ENCODE measurements around the gene AK9. TPM values are rescaled to one million over a fixed set of nuclear protein-coding genes. Genes with fewer than 3 reads are reported as not detected.
"Not testable (repeated sequence)": the region's sequence is repeated elsewhere in the genome, so short reads cannot be mapped to it uniquely, and the experiment has no call there.

The AK9 gene
- total RNA-seq = 1 to 10 TPM; 3.5 to 5.2 TPM

GRCh38 chr6:109690737-109691621 lies at the start of gene AK9, which contains the start of gene FIG4:
Gene AK9 (minus strand): TSS chr6:109691202. CDS start chr6:109675745, 15,457 bp downstream.
Gene FIG4 (plus strand): TSS chr6:109691296. CDS start chr6:109691436, 140 bp downstream.
- Mint-ChIP-seq H3K9me3 (ENCODE audit: low read depth) (no peaks in the 10 kb centered on the region), H3K27me3 (no peaks in the 10 kb centered on the region), H3K4me1 (peaks cover 38% of the 10 kb centered on the region), H3K27ac (peak within 1 kb of the TSS; percentile 92), H3K4me3 (peak within 1 kb of the TSS; percentile 94), H3K36me3 (ENCODE audit: low read depth) (peaks cover 2% of the 10 kb centered on the region)
- peak; percentile 95 for DNase-seq
- intact Hi-C loops (cut with DNase I, micrococcal nuclease) = loop anchor here (1.0 to 10.0 kb wide), 18 partner anchors 94 to 1396 kb away; partner anchors contain the start of genes CDC40 (in 2 of the 2), PPIL6 (in 2 of the 2), SMPD2 (in 2 of the 2) and ZBTB24 (in 2 of the 2)
- ChIA-PET POLR2A (no interaction called here), CTCF (interaction anchor here (0.6 to 2.6 kb wide), 7 partner anchors 10 to 487 kb away, joined by 3 to 18 read pairs (median 4); no protein-coding TSS in a partner anchor)
- ATAC-seq = peak; percentile 94

- Mint-ChIP-seq H3K36me3 (ENCODE audit: low read depth) (peaks cover 34% of the 10 kb centered on the region), H3K27me3 (no peaks in the 10 kb centered on the region), H3K4me1 (peaks cover 5% of the 10 kb centered on the region), H3K27ac (no peak overlapping the region), H3K4me3 (no peak overlapping the region), H3K9me3 (ENCODE audit: low read depth) (no peaks in the 10 kb centered on the region)
- intact Hi-C loops (cut with DNase I, micrococcal nuclease) = no loop called here
- ATAC-seq (peak; percentile 39), DNase-seq (peak; percentile 40)
- ChIA-PET POLR2A (no interaction called here), CTCF (interaction anchor here (0.5 to 1.6 kb wide), 3 partner anchors 276 to 320 kb away, joined by 3 to 9 read pairs (median 3); no protein-coding TSS in a partner anchor)
These were observed 49.8 kb upstream of the AK9 start for GRCh38 chr6:109740787-109741186.

GRCh38 chr6:109739686-109740085 lies 48.7 kb upstream of the AK9 start:
- Mint-ChIP-seq H3K4me3 (no peak overlapping the region), H3K4me1 (peaks cover 5% of the 10 kb centered on the region), H3K9me3 (ENCODE audit: low read depth) (no peaks in the 10 kb centered on the region), H3K27me3 (no peaks in the 10 kb centered on the region), H3K27ac (no peak overlapping the region), H3K36me3 (ENCODE audit: low read depth) (peaks cover 31% of the 10 kb centered on the region)
- ATAC-seq (no peak), DNase-seq (no peak)
- intact Hi-C loops (cut with DNase I, micrococcal nuclease) = no loop called here
- ChIA-PET CTCF (interaction anchor here (1.6 kb wide), 1 partner anchor 300 kb away, joined by 9 read pairs; no protein-coding TSS in a partner anchor), POLR2A (no interaction called here)

DNA sequence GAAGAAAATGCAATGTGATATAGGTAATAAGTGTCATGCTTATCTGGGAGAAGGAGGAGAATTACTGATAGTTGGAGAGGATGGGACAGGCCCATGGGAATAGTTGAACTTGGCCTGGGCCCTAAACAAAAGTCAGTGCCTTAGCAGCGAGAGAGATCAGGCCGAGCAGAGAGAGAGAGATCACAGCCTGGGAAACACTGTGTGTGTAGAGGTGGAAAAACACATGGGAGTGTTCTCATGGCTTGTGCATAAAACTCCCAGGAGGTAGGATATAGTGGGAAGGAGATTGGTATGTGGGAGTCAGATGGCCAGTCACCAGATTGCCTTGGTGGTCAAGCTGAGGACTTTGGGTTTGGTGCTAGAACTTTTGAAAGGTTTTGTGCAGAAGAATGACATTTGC lies 47.7 kb upstream of the AK9 start:
- intact Hi-C loops (cut with DNase I, micrococcal nuclease) = no loop called here
- Mint-ChIP-seq H3K27ac (no peak overlapping the region), H3K27me3 (no peaks in the 10 kb centered on the region), H3K9me3 (ENCODE audit: low read depth) (no peaks in the 10 kb centered on the region), H3K4me1 (peaks cover 5% of the 10 kb centered on the region), H3K36me3 (ENCODE audit: low read depth) (peaks cover 20% of the 10 kb centered on the region), H3K4me3 (no peak overlapping the region)
- no peak for DNase-seq
- CTCF ChIA-PET = no interaction called here
- POLR2A ChIA-PET = no interaction called here
- ATAC-seq = no peak

- H3K4me1 Mint-ChIP-seq = peaks cover 5% of the 10 kb centered on the region
- ChIA-PET POLR2A (no interaction called here), CTCF (no interaction called here)
- H3K27me3 Mint-ChIP-seq = no peaks in the 10 kb centered on the region
- ATAC-seq = no peak
- DNase-seq = no peak
- H3K4me3 Mint-ChIP-seq = no peak overlapping the region
- no peak overlapping the region for H3K27ac Mint-ChIP-seq
- intact Hi-C loops (cut with DNase I, micrococcal nuclease) = no loop called here
- no peaks in the 10 kb centered on the region for H3K9me3 Mint-ChIP-seq (ENCODE audit: low read depth)
- H3K36me3 Mint-ChIP-seq (ENCODE audit: low read depth) = peaks cover 20% of the 10 kb centered on the region
These were observed 47.3 kb upstream of the AK9 start for GRCh38 chr6:109738255-109738654.

DNA sequence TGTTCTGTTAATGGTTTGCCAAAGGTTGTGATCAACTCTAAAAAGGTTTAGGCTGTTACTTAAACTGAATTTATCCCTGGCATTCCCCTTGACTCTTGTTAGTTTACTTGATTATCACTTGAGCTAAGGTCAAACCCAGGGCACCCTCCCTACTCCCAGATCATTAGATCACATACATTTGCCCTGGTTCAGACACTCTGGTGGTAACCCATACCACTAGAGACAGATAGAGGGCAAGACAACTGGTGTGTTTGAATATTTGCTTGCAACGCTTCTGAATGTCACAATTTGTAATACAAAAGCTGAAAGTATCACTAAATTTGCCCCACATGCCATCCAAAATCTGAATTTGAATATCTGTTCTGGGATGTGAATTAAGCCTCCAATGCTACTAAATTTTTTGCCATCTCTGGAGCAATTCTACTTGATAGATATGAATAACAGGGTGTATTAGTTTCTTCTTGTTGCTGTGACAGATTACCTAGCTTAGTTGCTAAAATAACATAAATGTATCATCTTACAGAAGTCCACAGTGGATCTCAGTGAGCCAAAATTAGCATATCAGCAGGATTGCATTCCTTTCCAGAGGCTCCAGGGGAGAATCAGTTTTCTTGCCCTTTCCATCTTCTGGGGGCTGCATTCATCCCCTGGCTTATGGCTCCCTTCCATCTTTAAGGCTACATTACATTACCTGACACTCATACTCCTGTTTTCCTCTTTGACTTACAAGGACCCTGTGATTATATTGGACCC lies 45.4 kb upstream of the AK9 start:
- intact Hi-C loops (cut with DNase I, micrococcal nuclease) = no loop called here
- Mint-ChIP-seq H3K27me3 (no peaks in the 10 kb centered on the region), H3K4me1 (peaks cover 5% of the 10 kb centered on the region), H3K4me3 (no peak overlapping the region), H3K36me3 (ENCODE audit: low read depth) (peaks cover 17% of the 10 kb centered on the region), H3K9me3 (ENCODE audit: low read depth) (no peaks in the 10 kb centered on the region), H3K27ac (no peak overlapping the region)
- CTCF ChIA-PET = no interaction called here
- DNase-seq = no peak
- ATAC-seq = no peak
- POLR2A ChIA-PET = no interaction called here

DNA sequence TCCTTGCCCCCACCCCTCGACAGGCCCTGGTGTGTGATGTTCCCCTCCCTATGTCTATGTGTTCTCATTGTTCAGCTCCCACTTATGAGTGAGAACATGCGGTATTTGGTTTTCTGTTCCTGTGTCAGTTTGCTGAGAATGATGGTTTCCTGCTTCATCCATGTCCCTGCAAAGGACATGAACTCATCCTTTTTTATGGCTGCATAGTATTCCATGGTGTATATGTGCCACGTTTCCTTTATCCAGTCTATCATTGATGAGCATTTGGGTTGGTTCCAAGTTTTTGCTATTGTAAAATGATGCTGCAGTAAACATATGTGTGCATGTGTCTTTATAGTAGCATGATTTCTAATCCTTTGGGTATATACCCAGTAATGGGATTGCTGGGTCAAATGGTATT lies 34.2 kb upstream of the AK9 start:
- H3K36me3 Mint-ChIP-seq (ENCODE audit: low read depth) = peaks cover 16% of the 10 kb centered on the region
- H3K4me1 Mint-ChIP-seq; CTCF ChIA-PET; DNase-seq; POLR2A ChIA-PET; H3K27me3 Mint-ChIP-seq; H3K27ac Mint-ChIP-seq; intact Hi-C loops (cut with DNase I, micrococcal nuclease); ATAC-seq; H3K4me3 Mint-ChIP-seq; H3K9me3 Mint-ChIP-seq (ENCODE audit: low read depth): not testable (repeated sequence)

- H3K4me3 Mint-ChIP-seq = no peak overlapping the region
- H3K9me3 Mint-ChIP-seq (ENCODE audit: low read depth) = peaks cover 2% of the 10 kb centered on the region
- intact Hi-C loops (cut with DNase I, micrococcal nuclease) = no loop called here
- H3K27me3 Mint-ChIP-seq = no peaks in the 10 kb centered on the region
- DNase-seq = no peak
- no peak for ATAC-seq
- no peaks in the 10 kb centered on the region for H3K4me1 Mint-ChIP-seq
- ChIA-PET POLR2A (no interaction called here), CTCF (interaction anchor here (0.7 to 1.7 kb wide), 3 partner anchors 112 to 317 kb away, joined by 3 to 10 read pairs (median 4); no protein-coding TSS in a partner anchor)
- H3K27ac Mint-ChIP-seq = no peak overlapping the region
- H3K36me3 Mint-ChIP-seq (ENCODE audit: low read depth) = peaks cover 22% of the 10 kb centered on the region
These were observed 31.7 kb upstream of the AK9 start for GRCh38 chr6:109722564-109723254.

- H3K27me3 Mint-ChIP-seq = no peaks in the 10 kb centered on the region
- H3K27ac Mint-ChIP-seq = no peak overlapping the region
- H3K4me1 Mint-ChIP-seq = no peaks in the 10 kb centered on the region
- intact Hi-C loops (cut with DNase I, micrococcal nuclease) = no loop called here
- ChIA-PET POLR2A (no interaction called here), CTCF (interaction anchor here (0.7 to 1.7 kb wide), 3 partner anchors 112 to 318 kb away, joined by 3 to 10 read pairs (median 4); no protein-coding TSS in a partner anchor)
- no peak for DNase-seq
- H3K36me3 Mint-ChIP-seq (ENCODE audit: low read depth) = peaks cover 20% of the 10 kb centered on the region
- H3K4me3 Mint-ChIP-seq = no peak overlapping the region
- peaks cover 2% of the 10 kb centered on the region for H3K9me3 Mint-ChIP-seq (ENCODE audit: low read depth)
- ATAC-seq = no peak
These were observed 31.0 kb upstream of the AK9 start for GRCh38 chr6:109722011-109722410.

DNA sequence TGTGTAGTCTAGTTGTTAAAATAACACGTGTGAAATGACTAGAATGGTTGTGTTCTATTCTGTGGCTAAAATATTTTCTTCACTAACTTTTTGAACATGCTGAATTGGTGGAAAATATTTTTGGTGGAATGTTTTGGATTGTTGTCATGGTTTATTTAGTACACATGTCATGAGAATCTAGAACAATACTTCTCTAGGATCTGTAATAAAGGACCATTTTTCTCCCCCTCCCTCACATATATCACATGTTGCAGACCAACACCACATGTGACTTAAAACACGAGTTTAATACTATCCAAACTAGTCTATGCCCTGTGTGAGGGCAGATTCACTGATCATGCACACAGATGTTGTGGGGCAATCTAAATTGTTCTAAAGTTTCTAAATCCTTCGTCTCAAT lies 29.3 kb upstream of the AK9 start:
- H3K9me3 Mint-ChIP-seq (ENCODE audit: low read depth) = peaks cover 2% of the 10 kb centered on the region
- no peak overlapping the region for H3K4me3 Mint-ChIP-seq
- H3K4me1 Mint-ChIP-seq = no peaks in the 10 kb centered on the region
- POLR2A ChIA-PET = no interaction called here
- peaks cover 20% of the 10 kb centered on the region for H3K36me3 Mint-ChIP-seq (ENCODE audit: low read depth)
- CTCF ChIA-PET = interaction anchor here (0.8 to 0.9 kb wide), 2 partner anchors 18 to 375 kb away, joined by 3 read pairs; no protein-coding TSS in a partner anchor
- no peak for DNase-seq
- ATAC-seq = no peak
- intact Hi-C loops (cut with DNase I, micrococcal nuclease) = no loop called here
- no peaks in the 10 kb centered on the region for H3K27me3 Mint-ChIP-seq
- no peak overlapping the region for H3K27ac Mint-ChIP-seq

- H3K36me3 Mint-ChIP-seq (ENCODE audit: low read depth) = peaks cover 12% of the 10 kb centered on the region
- CTCF ChIA-PET = interaction anchor here (1.1 kb wide), 1 partner anchor 123 kb away, joined by 3 read pairs; no protein-coding TSS in a partner anchor
- H3K4me3 Mint-ChIP-seq = no peak overlapping the region
- POLR2A ChIA-PET = no interaction called here
- H3K27ac Mint-ChIP-seq = no peak overlapping the region
- no peak for ATAC-seq
- H3K27me3 Mint-ChIP-seq = no peaks in the 10 kb centered on the region
- intact Hi-C loops (cut with DNase I, micrococcal nuclease) = no loop called here
- no peaks in the 10 kb centered on the region for H3K4me1 Mint-ChIP-seq
- DNase-seq = no peak
- no peaks in the 10 kb centered on the region for H3K9me3 Mint-ChIP-seq (ENCODE audit: low read depth)
These were observed 28.0 kb upstream of the AK9 start for GRCh38 chr6:109718991-109719390.

Data from activated CD4-positive, alpha-beta T cell treated with anti-CD3 and anti-CD28 coated beads for 36 hours (primary cell).